NCI-H524 (cell line): Measurements from ENCODE around the gene LCN15.
"Not testable (repeated sequence)": the region's sequence is repeated elsewhere in the genome, so short reads cannot be mapped to it uniquely, and the experiment has no call there.

Experiments used
- DNase-seq, 2 experiments: peaks; one replicate each; lab custom pipeline; 2025; lab: John Stamatoyannopoulos, UW

The LCN15 gene

DNA sequence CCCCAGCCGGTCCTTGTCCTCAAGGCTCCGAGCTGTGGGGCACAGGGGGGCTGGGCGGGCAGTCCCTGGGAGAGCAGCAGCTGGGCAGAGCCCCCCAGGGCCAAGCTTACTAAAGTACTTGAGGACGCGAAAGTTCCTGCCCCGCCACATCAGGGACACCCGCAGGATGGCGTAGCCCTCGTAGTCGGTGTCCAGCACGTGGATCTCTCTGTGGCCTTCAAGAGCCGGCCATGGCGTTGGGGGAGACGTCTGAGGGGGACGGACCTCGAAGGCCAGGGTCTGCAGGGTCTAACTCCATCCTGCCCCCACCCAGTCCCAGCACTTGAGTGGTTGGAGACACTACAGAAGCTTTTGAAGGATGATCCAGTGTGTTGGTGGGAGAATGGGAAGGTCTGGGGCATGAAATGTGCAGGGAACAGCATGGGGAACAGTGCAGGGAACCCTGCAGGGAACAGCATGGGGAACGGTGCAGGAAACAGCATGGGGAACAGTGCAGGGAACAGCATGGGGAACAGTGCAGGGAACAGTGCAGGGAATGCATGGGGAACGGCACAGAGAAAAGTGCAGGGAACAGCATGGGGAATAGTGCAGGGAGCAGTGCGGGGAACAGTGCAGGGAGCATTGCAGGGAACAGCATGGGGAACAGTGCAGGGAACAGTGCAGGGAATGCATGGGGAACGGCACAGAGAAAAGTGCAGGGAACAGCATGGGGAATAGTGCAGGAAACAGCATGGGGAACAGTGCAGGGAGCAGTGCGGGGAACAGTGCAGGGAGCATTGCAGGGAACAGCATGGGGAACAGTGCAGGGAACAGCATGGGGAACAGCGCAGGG lies 8.8 kb downstream of the LCN15 start:
- DNase-seq: not testable (repeated sequence)

DNA sequence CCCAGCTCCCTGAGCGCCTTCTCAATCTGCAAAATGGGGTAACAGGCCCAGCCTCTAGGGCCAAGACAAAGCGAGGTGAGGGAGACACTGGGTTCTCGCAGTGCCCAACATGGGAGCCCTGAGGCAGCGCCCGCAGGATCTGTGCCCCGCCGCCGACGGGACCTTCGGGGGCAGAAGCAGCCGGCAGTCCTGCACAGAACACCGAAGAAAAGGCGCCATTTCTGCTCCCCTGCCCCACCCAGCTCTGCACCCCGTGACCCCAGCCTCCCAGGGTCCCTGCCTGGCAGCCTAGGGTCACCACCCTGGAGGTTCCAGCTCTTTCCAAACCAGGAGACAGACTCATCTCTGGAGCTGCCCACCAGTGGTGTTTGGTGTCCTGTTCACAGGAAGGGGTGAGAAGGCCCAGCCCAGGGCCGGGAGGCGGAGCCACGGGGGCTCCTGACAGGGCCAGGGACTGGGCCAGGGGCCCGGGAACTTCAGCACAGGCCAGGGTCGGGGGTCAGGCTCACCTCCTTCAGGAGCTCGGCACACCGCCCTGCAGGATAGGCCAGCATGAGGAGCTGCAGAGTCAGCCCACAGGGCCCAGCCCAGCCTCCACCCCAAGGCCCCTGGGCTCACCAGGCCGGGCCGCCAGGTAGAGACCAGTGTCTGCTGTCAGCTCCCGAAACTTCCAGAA lies 9.6 kb downstream of the LCN15 start:
- no peak for DNase-seq

DNA sequence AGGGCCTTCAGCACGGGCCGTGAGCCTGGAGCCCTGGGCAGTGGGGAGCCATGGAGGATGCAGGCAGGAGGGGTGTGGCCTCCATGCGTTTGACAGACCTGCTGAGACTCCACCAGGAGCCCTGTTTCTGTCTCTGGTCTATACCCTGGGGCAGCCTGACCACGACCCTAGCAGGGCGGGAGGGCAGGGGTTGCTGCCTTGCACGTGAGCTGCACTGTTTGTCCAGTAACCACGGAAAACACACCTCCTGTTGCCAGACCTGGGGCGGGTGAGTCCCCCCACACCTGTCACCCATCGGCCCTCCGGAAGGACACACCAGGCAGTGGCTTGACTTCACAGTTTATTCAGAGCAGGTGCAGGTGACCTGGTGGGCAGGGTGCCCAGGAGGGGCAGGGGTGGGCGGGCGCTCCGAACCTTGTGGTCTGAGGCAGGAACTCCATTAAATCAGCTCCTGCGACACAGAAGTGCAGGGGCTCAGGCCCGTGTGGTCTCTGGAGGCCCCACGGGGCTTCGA lies 10.2 kb downstream of the LCN15 start:
- no peak for DNase-seq

DNA sequence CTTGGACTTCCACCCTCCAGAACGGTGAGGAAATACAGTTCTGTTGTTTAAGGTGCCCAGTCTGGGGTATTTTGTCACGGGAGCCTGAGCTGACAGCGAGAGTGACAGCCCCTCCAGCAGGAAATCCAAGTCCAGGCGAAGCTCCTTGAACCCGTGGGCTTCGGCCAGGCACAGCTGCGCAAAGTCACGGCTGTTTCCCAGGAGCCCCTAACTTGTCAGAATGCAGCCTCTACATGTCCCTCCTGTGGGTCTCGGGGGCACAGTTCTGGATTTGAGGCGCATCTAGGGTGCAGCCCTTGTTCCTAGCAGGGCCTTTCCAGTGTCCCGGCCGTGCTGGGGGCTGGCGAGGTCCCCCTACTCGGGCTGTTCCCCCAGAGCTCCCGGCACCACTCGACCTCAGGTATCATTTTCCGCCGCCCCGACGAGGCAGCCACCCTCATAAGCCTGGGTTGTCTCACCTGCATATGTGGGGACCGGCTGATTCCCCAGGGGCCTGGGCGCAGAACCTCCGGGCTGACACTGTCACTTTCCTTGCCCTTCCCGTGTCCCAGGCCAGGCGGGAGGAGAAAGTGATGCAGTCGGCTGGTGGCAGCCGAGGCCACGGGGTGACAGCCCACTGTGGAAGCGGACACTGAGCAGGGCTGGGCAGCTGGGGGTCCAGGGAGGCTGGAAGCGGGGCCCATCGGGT lies 10.8 kb downstream of the LCN15 start:
- no peak for DNase-seq

DNA sequence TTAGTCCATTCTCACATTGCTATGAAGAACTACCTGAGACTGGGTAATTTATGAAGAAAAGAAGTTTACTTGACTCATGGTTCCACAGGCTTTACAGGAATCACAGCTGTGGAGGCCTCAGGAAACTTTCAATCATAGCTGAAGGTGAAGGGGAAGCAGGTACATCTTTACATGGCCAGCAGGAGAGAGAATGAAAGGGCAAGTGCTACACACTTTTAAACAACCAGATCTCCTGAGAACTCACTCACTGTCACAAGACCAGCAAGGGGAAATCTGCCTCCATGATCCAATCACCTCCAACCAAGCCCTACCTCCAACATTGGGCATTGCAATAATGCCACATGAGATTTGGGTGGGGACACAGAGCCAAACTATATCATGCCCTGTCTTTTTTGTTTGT lies 12.5 kb downstream of the LCN15 start:
- no peak for DNase-seq

DNA sequence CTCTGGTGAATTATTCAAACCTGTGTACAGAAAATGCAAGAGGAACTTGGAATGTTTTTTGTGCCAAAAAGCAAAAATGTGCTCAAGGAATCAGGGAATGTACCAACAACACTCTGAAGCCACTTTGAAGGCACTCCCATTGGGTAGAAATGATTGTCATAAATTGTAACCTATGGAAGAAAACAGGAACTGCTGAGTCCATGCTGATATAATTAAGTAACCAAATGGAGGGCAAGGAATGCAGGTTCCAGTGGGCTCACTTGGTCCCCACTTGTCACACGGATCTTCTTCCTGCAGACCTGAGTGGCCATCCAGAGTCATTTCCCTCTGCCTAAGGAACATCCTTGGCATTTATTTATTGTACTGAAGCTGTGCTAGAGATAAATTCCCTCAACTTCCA lies 13.1 kb downstream of the LCN15 start:
- DNase-seq: no peak

DNA sequence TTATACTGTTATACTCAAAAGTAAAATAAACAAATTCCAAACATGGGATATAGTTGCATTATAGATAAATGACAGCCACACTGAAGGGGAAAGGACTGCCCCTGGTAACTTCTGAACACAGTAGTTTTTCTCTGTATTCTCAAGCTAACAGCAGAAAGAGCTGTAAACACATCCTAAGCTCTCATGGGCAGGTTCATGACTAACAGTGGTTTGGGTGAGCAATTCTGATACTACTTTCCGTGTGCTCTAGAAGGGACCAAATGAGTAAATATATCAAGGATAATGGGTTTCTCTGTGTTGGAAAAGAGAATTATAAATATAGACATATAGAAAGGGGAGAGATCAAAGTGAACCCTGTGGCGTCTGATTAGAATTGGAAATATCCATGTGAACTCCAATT lies 13.8 kb downstream of the LCN15 start:
- no peak for DNase-seq

DNA sequence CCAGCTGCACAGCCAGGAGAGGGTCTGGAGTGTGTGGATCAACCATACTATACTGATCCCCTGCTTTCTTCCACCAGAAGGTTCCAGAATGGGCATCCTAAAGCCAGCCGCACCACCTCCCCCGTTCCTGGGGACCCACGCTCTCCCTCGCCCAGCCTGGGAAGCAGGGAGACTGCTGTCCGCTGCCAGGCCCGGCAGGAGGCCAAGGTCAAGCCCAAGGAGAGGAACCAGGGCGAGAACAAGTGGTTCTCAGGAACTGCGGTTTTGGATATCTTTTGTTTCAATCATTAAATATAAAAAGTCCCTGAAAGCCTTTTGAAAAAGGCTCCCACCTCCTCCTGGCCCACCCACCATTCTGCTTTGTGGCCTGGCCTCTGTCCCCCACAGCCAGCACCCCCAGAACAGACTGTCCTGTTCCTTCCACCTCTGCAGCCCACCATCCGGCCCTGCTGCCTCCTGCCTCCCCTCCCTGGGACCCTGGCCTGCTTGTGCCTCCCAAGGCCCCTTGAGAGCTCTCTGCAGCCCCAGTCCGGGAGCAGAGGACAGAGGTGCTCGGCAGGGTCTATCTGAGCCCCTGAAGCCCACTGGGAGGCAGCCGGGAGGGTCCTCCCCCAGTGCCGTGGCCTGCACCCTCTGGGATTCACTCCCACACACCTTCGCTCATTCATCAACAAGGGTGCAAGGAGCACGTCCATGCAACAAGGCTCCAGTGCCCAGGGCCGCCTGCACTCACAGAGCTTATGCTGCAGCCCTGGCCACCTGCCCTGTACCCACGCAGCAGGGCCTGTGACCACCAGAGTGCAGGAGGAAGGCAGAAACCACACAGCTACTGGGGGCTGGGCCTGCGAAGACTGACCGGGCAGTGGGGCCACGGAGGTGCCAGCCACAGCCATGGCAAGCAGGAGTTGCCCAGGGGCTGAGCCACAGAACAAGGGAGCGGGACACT lies 15.4 kb downstream of the LCN15 start:
- DNase-seq: no peak

DNA sequence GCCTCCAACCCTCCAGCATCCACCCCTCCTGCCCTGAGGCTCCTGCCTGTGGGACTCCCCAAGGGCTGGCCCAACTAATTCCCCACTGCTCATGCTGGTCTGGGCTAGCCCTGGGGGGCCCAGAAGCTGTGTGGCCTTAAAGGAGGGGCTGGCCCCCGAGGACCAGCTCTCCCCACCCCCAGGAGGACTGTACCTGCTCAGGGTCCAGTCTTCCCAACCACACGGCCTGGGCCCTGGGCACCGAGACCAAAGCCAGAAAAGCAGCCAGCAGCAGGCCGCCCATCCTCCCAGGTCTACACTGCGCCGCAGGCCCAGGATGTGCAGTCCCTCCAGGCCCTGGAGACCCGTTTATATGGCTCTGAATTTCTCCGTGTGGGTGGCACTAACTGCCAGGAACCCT lies 16.1 kb downstream of the LCN15 start, which contains the start of gene LCN6:
Gene LCN6, minus strand, starts transcription at position 325 of the 400 bp plus-strand sequence. Its CDS starts 42 bp downstream, at position 283.
- no peak for DNase-seq

DNA sequence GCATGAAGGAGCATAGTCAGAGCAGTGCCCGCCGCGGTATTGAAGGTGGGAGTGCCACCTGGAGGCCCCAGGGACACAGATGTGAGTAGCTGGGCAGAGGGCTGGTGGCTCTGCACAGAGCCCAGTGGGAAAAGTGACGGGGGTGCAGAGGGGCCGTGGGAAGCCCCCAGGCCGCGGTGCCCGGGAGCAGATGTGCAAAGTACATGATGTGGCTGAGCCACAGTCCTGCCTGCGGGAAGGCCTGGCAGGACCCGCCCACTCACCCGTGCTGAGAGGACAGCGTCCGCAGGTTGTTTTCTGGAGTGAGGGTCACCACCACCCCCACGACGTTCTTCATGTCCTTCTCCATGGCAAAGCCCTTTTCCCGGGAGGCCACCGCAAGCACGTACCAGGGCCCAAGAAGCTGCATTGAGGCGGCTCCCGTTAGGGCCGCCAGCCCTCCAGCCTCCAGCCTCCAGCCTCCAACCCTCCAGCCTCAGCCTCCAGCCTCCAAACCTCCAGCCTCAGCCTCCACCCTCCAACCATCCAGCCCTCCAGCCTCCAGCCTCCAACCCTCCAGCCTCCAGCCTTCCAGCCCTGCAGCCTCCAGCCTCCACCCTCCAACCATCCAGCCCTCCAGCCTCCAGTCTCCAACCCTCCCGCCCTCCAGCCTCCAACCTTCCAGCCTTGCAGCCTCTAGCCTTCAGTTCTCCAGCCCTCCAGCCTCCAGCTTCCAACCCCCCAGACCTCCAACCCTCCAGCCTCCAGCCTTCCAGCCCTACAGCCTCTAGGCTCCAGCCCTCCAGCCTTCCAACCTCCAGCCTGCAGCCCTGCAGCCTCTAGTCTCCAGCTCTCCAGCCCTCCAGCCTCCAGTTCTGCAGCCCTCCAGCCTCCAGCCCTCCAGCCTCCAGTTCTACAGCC lies 16.9 kb downstream of the LCN15 start:
- no peak for DNase-seq

DNA sequence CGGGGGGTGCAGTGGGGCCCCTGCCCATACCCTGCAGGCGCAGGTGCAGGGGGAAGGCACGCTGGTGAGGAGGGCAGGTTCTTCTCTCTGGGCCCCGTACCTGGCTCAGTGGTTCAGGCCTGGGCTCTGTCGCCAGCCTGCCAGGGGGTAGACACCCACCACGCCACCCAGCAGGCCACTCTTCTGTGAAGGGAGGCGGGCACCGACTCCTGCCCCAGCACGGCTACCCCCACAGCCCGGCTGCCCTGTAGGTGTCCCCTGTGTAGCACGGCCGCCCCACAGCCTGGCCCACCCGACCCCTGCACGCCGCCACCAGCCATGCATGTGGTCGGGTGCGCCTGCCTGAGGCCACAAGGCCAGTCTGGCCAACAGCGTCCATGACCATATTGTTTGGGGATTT lies 17.7 kb downstream of the LCN15 start:
- no peak for DNase-seq

DNA sequence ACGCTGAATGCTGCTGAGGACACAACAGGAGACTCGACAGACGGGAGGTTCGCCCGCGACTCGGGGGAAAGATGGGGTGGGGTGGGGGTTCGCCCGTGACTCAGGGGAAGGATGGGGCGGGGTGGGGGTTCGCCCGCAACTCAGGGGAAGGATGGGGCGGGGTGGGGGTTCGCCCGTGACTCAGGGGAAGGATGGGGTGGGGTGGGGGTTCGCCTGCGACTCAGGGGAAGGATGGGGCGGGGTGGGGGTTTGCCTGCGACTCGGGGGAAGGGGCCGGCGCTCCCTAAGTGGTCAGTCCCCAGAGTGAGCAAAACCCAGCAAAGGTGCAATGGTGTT lies 18.2 kb downstream of the LCN15 start:
- no peak for DNase-seq

DNA sequence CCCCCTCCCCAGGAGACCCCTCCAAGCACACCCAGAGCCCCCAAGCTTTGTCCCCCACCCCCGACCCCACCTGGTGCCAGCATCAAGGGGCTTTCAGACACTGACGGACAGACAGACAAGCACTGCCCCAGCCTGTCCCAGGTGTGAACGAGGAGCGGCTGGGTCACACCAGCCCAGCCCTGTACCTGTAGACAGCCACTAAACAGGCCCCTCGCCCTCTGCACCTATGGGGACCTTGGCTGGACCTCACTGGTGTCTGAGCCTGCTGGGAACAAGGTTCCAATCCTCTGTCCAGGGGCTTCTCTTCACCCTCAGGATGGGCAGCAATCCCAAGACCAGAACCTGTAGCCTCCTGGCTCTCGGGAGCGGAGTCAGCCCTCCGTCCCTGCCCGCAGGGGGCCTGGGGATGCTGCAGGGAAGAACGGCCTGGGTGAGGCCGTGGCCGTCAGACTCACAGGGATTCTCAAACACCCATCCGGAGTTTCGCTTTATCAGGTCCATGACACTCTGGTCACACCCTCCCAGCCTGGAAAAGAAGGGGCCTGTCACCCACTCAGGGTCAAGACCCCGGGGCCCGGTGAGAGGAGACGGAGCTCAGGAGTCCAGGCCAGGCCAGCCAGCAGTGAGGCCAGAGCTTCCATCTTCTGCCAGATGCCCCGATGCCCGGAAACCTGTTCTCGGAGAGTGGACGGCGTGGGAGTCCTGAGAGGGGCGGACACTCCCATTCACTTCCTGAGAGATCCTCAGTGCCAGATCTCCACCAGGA lies 18.7 kb downstream of the LCN15 start:
- no peak for DNase-seq

DNA sequence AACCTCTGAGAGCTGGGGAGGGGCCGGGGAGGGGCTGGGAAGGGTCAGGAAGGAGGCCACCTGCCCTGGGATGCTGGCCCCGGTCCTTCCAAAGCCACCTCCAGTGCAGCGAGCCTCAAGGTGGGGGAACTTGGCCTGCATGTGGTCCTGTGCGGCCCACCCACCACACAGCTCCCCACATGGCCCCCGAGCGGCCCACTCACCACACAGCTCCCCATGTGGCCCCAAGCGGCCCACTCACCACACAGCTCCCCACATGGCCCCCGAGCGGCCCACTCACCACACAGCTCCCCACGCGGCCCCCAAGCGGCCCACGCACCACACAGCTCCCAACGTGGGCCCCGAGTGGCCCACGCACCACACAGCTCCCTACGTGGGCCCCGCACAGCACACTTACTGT lies 19.5 kb downstream of the LCN15 start:
- DNase-seq: no peak

DNA sequence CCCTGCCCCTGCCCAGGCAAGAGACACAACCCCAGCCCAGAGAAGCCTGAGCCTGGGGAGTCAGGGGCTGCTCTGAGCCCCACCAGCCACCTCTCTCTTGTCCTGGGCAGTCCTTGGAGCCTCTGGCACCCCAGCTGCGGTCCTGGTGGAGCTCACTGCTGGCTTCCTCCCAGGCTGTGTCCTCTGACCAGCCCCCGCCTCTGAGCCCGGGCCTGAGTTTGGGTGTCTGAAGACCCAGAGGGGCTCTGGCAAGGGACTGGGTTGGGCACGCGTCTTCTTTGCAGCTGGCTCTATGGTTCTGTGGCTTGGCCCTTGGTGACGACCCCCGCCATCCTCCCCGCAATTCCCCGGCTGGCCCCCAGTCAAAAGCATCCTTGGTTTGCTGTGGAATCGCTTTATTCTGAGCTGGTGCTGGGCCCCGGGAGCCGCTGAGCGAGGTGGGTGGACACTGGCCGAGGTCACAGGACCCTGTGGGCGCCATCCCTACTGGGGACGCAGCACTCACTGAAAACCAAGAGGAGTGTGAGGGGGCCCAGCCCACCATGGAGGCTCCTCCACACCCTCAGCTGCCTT lies 20.6 kb downstream of the LCN15 start:
- DNase-seq: no peak

DNA sequence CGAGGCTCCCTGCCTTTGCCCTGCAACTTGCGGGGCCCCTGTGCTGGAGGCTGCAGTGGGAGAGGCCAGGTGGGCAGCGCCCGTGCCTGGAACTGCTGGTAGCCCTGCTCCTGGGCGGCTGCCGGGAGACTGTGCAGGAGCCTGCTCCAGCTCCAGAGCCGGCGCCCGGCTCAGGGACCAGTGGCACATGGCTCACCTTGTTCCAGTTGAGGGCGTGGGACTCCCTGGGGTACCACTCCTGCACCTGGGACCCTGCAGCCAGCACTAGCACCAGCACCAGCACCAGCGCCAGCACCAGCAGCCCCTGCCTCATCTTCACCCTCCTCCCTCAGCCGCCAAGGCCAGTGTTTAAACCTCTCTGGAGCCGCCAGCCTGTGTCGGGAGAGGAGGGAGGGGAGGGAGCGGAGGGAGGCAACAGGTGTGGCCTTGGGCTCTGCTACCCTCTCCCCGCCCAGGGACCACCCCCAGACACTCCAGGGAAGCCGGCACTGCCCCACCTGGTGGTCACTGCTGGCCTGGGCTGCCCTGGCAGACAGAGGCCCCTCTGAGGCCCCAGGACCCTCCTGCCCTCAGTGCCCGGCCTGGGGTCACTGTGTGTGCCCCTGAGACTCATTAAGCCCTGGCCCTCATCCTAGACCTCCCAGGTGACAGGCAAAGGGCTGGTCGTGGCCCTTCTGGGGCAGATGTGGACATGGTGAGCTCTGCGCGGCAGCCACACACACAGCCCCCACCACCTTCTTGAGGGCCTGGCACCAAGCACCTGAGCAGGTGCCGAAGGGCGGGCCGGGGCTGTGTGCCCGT lies 21.5 kb downstream of the LCN15 start, which contains the start of gene LCN10:
Gene LCN10, minus strand, starts transcription at position 350 of the 801 bp plus-strand sequence. Its CDS starts 37 bp downstream, at position 313.
- peak; percentile 47 to 73 for DNase-seq

DNA sequence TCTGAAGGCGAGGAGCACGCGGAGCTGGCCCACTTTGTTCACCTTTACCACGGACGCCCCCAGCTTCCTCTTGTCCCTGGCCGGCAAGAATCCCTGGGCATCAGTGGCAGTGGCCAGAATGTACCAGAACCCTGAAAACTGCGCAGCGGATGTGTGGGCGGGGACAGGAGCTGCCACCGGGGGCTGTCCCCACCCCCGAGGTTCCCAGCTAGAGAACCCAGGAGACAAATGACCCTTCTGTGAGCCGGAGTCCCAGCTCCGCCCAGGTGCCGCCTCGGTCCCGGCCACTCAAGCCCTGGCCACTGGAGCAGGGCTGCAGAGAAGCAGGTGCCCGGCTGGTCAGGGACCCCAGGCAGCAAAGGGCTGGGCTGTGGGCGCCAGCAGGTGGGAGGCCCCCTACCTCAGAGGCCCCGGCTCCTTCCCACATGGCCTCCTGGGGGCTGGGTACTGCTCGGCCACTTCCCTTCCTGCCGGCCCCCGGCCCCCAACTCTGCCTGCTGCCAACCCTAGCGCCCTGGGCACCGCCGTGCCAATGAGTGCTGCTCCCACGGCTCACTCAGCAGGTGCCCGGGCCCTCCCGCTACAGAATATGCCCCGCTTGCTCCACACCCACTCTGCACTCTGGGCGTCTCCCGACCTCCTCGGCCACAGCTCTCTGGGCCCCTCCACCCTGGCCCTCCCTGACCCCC lies 22.3 kb downstream of the LCN15 start:
- DNase-seq: no peak
